SH-SY5Y (cell line): ENCODE results near the gene DUSP23.

Experiments
- GATA2 ChIP-seq: IDR thresholded peaks from 2 replicates; pipeline ENCODE4 v1.6.1; 2011; ENCODE audit warnings: mild to moderate bottlenecking, low read depth, low read length
- GATA3 ChIP-seq: IDR thresholded peaks from 2 replicates; pipeline ENCODE4 v1.6.1; 2011; ENCODE audit warnings: low read depth, mild to moderate bottlenecking, low read length, moderate library complexity

The DUSP23 gene

GRCh38 chr1:159780583-159781582, at the start of gene DUSP23:
Gene DUSP23 (plus strand): TSS chr1:159780962. CDS start chr1:159781101, 139 bp downstream.
- no peak for TF ChIP-seq GATA2
- no peak for TF ChIP-seq GATA3

GRCh38 chr1:159737238-159737916, 43.4 kb upstream of the DUSP23 start:
- no peak for TF ChIP-seq GATA2
- TF ChIP-seq GATA3, result no peak

GRCh38 chr1:159743651-159744410, 36.9 kb upstream of the DUSP23 start:
- TF ChIP-seq GATA3, result no peak
- TF ChIP-seq GATA2, result no peak

GRCh38 chr1:159746666-159747065, 34.1 kb upstream of the DUSP23 start:
- TF ChIP-seq GATA2, result no peak
- no peak for TF ChIP-seq GATA3

DNA sequence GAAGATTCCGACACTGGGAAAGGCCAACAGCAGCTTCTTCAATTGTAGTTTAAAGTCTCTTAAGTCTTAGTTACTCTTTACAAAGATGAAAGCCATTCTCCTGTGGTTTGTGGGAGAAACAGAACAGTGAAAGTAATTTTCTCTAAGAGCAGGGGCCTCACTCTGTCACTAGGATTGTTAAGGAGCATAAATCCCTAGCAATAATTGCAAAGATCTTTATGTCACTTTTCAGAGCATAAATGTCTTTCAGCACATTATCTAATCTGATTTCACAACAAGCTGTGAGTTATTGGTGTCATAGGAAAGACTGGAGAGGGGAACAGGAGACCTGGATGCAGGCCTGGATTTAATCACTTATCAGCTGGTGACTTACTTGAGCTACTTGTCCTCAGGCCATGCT, 32.4 kb upstream of the DUSP23 start:
- TF ChIP-seq GATA2, result no peak
- no peak for TF ChIP-seq GATA3

- TF ChIP-seq GATA2, result no peak
- TF ChIP-seq GATA3, result no peak
These were observed 31.1 kb upstream of the DUSP23 start for GRCh38 chr1:159749630-159750029.

DNA sequence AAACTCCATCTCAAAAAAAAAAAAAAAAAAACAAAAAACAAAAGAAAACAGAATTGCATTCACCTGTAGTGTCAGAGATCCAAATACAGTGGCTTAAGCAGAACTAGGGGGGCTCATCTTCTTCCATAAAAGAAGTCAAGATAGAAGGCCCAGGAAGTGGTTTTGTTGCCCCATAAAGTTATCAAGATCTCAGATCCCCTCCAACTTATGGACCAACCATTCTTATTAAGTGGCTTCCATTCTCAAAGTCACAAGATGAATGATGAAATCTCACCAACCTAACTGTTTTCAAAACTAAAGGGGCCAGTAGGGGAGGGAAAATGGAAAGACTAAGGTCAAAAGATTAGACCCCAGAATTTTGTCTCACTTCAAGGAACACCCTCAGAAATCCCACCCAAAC, 30.1 kb upstream of the DUSP23 start:
- TF ChIP-seq GATA2 (no peak), GATA3 (no peak)

DNA sequence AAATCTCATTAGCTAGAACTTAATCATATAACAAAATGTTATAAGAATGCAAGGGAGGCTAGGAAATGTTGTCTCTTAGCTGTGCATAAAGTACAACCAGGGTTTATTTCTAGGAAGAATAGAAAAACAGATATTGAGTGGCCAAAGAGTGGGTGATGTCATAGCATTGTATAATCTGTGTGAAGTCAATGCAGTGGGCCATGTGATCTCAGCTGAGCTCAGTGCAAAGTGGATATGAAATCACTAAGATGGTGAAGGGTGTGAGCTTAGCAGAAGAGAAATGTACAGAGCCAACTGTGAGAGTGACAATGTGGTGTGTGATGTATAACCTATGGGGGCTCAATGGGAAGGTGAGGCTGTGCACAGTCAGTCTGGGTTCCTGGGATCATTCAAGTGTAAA, 29.7 kb upstream of the DUSP23 start:
- TF ChIP-seq GATA3, result no peak
- TF ChIP-seq GATA2, result no peak

DNA sequence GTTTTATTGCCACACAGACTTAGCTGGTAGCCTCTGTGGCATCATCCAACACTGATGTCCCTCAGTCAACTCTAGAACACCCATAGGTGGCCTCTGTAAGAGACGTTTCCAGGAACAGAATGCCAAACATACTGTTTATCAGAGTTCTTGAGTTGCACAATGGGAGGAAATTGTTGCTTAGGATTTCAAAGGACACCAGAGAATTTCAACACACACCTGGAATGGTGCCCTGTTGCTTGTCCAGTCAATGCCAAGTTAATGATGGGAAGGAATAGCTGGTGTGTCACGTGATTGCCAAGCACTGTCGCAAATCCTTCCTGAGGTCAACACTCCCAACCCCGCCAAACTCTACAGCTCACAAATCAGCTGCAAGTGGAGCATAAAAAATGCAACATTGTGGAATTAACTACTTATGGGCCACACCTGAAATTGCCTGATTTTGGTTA, 28.6 kb upstream of the DUSP23 start:
- TF ChIP-seq GATA2, result no peak
- no peak for TF ChIP-seq GATA3

DNA sequence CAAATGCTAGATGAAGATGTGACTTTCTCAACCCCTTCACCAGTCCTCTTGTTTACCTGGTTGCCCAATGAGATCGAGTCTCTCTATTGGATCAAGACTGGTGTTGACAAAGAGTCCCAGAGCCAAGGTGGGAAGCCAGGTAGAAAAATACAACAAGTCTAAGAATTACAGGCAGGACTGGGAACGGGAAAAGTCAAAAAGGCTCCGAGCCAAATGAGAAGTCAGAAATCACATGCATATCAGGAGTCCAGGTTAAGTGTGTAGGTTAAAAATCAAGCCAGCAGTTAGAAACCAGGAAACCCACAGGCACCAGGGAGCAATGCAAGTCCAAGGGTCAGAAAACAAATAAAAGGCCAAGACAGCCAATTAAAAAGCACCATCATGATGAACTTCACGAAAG, 27.4 kb upstream of the DUSP23 start:
- TF ChIP-seq GATA2, result no peak

- TF ChIP-seq GATA3, result no peak
- no peak for TF ChIP-seq GATA2
These were observed 25.2 kb upstream of the DUSP23 start for GRCh38 chr1:159755451-159756007.

DNA sequence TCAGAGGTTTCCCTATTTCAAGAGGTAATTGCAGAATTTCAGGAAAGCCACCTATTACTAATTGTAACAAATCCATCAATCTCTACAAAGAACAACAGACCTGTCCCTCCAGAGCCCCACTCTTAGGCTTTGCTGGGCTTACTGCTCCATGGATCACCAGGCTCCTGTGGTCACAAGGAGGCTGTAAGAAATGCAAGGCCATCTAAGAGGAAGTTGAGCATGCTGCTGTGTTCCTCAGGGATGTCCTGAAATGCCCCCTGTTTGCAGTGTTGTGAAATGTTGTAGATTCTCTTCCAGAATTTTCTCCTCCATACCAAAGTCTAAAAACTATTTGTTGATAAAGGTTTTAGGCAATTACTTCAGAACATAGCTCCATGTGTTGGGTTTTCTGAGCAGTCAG, 24.4 kb upstream of the DUSP23 start:
- no peak for TF ChIP-seq GATA2
- TF ChIP-seq GATA3, result no peak

DNA sequence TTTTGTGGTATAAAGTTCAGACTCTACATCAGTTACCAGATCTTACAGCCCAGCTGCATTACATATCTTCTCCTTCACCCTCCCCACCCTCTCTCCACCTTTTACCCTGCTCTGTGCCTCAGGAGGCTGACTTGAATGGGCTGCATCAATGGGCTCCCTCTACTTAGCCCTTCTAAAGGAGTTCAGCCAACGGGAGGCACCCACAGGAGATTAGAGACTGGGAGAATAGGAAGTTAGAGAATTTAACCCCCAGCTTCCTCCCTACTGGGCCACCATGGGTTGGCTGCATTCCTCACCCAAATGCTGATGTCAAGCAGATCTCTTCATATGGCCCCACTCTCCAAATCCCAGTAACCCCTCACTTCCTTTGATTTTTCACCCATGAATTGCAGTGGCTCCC, 17.1 kb upstream of the DUSP23 start:
- TF ChIP-seq GATA2, result no peak
- TF ChIP-seq GATA3, result no peak

DNA sequence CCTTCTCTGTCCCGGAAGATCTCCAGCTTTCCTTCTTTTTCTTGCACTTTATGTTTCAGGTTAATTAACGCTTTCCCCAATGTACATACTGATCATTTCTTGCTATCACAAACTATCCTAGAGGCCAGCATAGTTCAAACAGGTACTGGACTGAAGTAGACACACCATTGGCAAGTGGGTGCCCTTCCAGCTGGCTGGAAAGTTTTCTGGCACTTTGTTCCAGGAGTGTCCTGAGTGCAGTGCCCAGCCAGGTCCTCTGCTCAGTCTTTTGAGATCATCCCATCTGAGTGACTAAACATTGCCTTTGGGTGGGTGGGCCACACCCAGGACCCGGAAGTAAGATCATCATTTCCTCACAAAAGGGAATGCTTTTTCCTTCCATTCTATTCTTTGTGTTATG, 15.0 kb upstream of the DUSP23 start:
- TF ChIP-seq GATA3, result no peak
- no peak for TF ChIP-seq GATA2
